Testis (tissue), 2 donors: ENCODE results near the gene TSC22D3.

Experiments used
- POLR2A ChIP-seq: fragments of 450-650 bp; IDR thresholded peaks from one replicate; pipeline ENCODE4 v1.6.1; 2017; ENCODE audit warnings: antibody characterized with exemption, mild to moderate bottlenecking, moderate library complexity
- TF ChIP-seq, protein P1 (sequence below), 3 experiments: fragments of 450-650 bp in 2 of 3; fragments of 200-600 bp in 1 of 3; sonication (generic) in 1 of 3; IDR thresholded peaks; one replicate each; pipeline ENCODE4 v1.5.1; 2016 to 2019; ENCODE audit warnings: antibody characterized with exemption in 3 of 3, mild to moderate bottlenecking in 2 of 3, moderate library complexity in 1 of 3

DNA sequence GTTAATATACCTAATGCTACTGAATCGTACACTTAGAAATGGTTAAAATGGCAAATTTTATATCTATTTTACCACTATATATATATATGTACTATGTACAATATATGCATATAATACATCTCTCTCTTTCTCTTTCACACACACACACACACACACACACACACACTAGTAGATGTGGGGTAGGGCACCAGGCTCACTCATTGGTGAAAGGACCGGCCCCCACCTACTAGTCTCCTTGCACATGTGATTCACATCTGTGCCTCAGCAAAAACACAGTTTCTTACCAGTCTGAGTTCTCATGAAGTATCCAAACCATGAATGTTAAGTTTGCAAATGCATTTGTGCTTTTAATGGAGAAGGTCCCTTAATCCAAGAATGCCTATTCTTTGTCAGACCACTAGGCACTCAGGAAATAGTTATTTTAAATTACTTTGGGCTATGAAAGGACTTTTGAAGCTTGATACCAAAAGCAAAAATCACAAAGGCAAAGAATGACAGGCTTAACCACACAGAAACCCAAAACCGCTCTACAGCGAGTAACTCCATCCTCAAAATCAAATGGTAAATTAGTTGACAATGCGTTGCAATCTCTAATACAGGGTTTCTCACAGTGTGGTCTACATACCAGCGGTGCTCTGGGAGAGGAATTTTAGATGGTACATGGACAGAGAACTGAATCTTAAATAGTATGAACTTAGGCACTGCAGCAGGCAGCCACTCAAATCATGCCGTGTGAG, 5.8 kb downstream of the TSC22D3 start:
- TF ChIP-seq, protein P1, sequence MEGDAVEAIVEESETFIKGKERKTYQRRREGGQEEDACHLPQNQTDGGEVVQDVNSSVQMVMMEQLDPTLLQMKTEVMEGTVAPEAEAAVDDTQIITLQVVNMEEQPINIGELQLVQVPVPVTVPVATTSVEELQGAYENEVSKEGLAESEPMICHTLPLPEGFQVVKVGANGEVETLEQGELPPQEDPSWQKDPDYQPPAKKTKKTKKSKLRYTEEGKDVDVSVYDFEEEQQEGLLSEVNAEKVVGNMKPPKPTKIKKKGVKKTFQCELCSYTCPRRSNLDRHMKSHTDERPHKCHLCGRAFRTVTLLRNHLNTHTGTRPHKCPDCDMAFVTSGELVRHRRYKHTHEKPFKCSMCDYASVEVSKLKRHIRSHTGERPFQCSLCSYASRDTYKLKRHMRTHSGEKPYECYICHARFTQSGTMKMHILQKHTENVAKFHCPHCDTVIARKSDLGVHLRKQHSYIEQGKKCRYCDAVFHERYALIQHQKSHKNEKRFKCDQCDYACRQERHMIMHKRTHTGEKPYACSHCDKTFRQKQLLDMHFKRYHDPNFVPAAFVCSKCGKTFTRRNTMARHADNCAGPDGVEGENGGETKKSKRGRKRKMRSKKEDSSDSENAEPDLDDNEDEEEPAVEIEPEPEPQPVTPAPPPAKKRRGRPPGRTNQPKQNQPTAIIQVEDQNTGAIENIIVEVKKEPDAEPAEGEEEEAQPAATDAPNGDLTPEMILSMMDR (IDR thresholded peaks at IDR 0.05), result no peak
- TF ChIP-seq POLR2A, result no peak
